ENCODE data around the gene PIK3R3.

GRCh38 chr1:46020010-46020409 lies 112.4 kb downstream of the PIK3R3 start:
- no peak for TF ChIP-seq CTCF (IDR thresholded peaks at IDR 0.05; ENCODE audit: poor library complexity)
- TF ChIP-seq EZH2 (IDR thresholded peaks at IDR 0.05; ENCODE audit: borderline replicate concordance): no peak

Data from hepatocyte (in vitro differentiated cells).